IPS DF 6.9 (cell line): ENCODE measurements around the gene LCN10.
"Not testable (repeated sequence)": the region's sequence is repeated elsewhere in the genome, so short reads cannot be mapped to it uniquely, and the experiment has no call there.

Experiments
- DNase-seq: peaks from one replicate; pipeline ENCODE4 v3.0.0-alpha.2; 2013; ENCODE audit warnings: low read depth, low spot score
- H3K27ac ChIP-seq: one replicate; pipeline ENCODE4 v1.5.1; 2013; ENCODE audit warnings: low read length, control low read depth
- H3K27me3 ChIP-seq: 2 replicates; pipeline ENCODE4 v1.6.1; 2013; ENCODE audit warnings: mild to moderate bottlenecking, low read length; ENCODE audit not compliant: control insufficient read depth, insufficient read depth
- H3K36me3 ChIP-seq: 2 replicates; pipeline ENCODE4 v1.6.1; 2013; ENCODE audit warnings: low read length; ENCODE audit not compliant: control insufficient read depth, insufficient read depth
- H3K4me1 ChIP-seq: 2 replicates; pipeline ENCODE4 v1.6.1; 2013; ENCODE audit warnings: low read length; ENCODE audit not compliant: control insufficient read depth, insufficient read depth
- H3K4me3 ChIP-seq: 2 replicates; pipeline ENCODE4 v1.5.1; 2013; ENCODE audit warnings: mild to moderate bottlenecking, low read length
- H3K9me3 ChIP-seq: 2 replicates; pipeline ENCODE4 v1.6.1; 2013; ENCODE audit warnings: low read length, inconsistent platforms; ENCODE audit not compliant: control insufficient read depth, insufficient read depth
- WGBS: extraction: QIAGEN DNeasy Blood & Tissue Kit; methylation state at CpG from one replicate; pipeline ENCODE4 v1.1.7; 2013; ENCODE audit warnings: mixed read lengths, missing lambda C conversion rate; ENCODE audit not compliant: insufficient read length, insufficient coverage; 5-methylcytosine and 5-hydroxymethylcytosine counted together

Gene LCN10

GRCh38 chr9:136742591-136743391, at the start of gene LCN10:
TSS of gene LCN10 (minus strand) at chr9:136742940. CDS start at chr9:136742903, 37 bp downstream.
- no peak for DNase-seq
- Histone ChIP-seq H3K27ac (no peak within 1 kb of the TSS), H3K4me3 (no peak within 1 kb of the TSS), H3K36me3 (no peaks in the 10 kb centered on the region), H3K27me3 (no peaks in the 10 kb centered on the region), H3K4me1 (peaks cover 11% of the 10 kb centered on the region), H3K9me3 (no peaks in the 10 kb centered on the region)
- no CpG with 5 or more reads among the region's 25 CpGs for WGBS

- Histone ChIP-seq H3K9me3 (no peaks in the 10 kb centered on the region), H3K27ac (no peak overlapping the region), H3K36me3 (no peaks in the 10 kb centered on the region), H3K4me3 (peak overlapping the region; percentile 58; the same call in 1 of the 2 replicates), H3K4me1 (no peaks in the 10 kb centered on the region), H3K27me3 (no peaks in the 10 kb centered on the region)
- no peak for DNase-seq
- no CpG with 5 or more reads among the region's 29 CpGs for WGBS
Measured at GRCh38 chr9:136791516-136792276, 49.0 kb upstream of the LCN10 start.

- H3K4me3 ChIP-seq, result peak within 1 kb of the TSS; percentile 58; the same call in 1 of the 2 replicates
- no peaks in the 10 kb centered on the region for H3K9me3 ChIP-seq
- DNase-seq, result no peak
- H3K27me3 ChIP-seq, result no peaks in the 10 kb centered on the region
- H3K4me1 ChIP-seq, result no peaks in the 10 kb centered on the region
- H3K27ac ChIP-seq, result no peak within 1 kb of the TSS
- no CpG with 5 or more reads among the region's 70 CpGs for WGBS
- H3K36me3 ChIP-seq, result no peaks in the 10 kb centered on the region
Measured at GRCh38 chr9:136790640-136791515, 48.1 kb upstream of the LCN10 start, which contains the start of gene TMEM141. TSS of gene TMEM141 (plus strand) at chr9:136791344. CDS start at chr9:136791371, 27 bp downstream.

GRCh38 chr9:136789523-136789937, 46.8 kb upstream of the LCN10 start:
- WGBS, result no CpG with 5 or more reads among the region's 3 CpGs
- Histone ChIP-seq H3K9me3 (no peaks in the 10 kb centered on the region; the same call in 1 of the 2 replicates), H3K27me3 (no peaks in the 10 kb centered on the region), H3K4me1 (no peaks in the 10 kb centered on the region), H3K36me3 (no peaks in the 10 kb centered on the region), H3K4me3 (no peak overlapping the region), H3K27ac (no peak overlapping the region)
- DNase-seq, result no peak

- WGBS, result no CpG with 5 or more reads among the region's 27 CpGs
- not testable (repeated sequence) for H3K36me3 ChIP-seq, H3K27me3 ChIP-seq, DNase-seq, H3K4me3 ChIP-seq, H3K9me3 ChIP-seq, H3K4me1 ChIP-seq, H3K27ac ChIP-seq
Measured at GRCh38 chr9:136788644-136789522, 46.1 kb upstream of the LCN10 start.

GRCh38 chr9:136787690-136788400, 45.1 kb upstream of the LCN10 start:
- H3K4me3 ChIP-seq, result no peak overlapping the region
- no peaks in the 10 kb centered on the region for H3K36me3 ChIP-seq
- no peak overlapping the region for H3K27ac ChIP-seq
- no CpG with 5 or more reads among the region's 21 CpGs for WGBS
- no peaks in the 10 kb centered on the region; the same call in 1 of the 2 replicates for H3K9me3 ChIP-seq
- DNase-seq, result no peak
- H3K4me1 ChIP-seq, result no peaks in the 10 kb centered on the region
- no peaks in the 10 kb centered on the region for H3K27me3 ChIP-seq

GRCh38 chr9:136786983-136787382, 44.2 kb upstream of the LCN10 start:
- not testable (repeated sequence) for H3K4me1 ChIP-seq, H3K9me3 ChIP-seq, H3K36me3 ChIP-seq, H3K27ac ChIP-seq, H3K27me3 ChIP-seq, H3K4me3 ChIP-seq, DNase-seq
- no CpG with 5 or more reads among the region's 4 CpGs for WGBS

GRCh38 chr9:136786451-136786850, 43.7 kb upstream of the LCN10 start:
- Histone ChIP-seq H3K4me1 (no peaks in the 10 kb centered on the region), H3K27ac (no peak overlapping the region), H3K36me3 (no peaks in the 10 kb centered on the region)

More at GRCh38 chr9:136786451-136786850, 43.7 kb upstream of the LCN10 start:
- WGBS, result no CpG with 5 or more reads among the region's 10 CpGs
- H3K27me3 ChIP-seq, result no peaks in the 10 kb centered on the region
- no peaks in the 10 kb centered on the region; the same call in 1 of the 2 replicates for H3K9me3 ChIP-seq
- no peak overlapping the region for H3K4me3 ChIP-seq
- DNase-seq, result no peak
